HG03469 (cell line): Measurements from ENCODE around the gene DMXL1.
A peak's percentile ranks its signal among the peaks of the same experiment; 100 is the strongest.
"Not testable (repeated sequence)": the region's sequence is repeated elsewhere in the genome, so short reads cannot be mapped to it uniquely, and the experiment has no call there.

Source experiments
- ATAC-seq: cut with Tn5 transposase; IDR thresholded peaks from one replicate; pipeline ENCODE4 v1.9.1; 2021; ENCODE audit warnings: mild to moderate bottlenecking, moderate library complexity, moderate number of reproducible peaks; ENCODE audit not compliant: unreplicated experiment

Gene DMXL1

GRCh38 chr5:119067450-119067849 lies 3.4 kb upstream of the DMXL1 start:
- ATAC-seq, result no peak

DNA sequence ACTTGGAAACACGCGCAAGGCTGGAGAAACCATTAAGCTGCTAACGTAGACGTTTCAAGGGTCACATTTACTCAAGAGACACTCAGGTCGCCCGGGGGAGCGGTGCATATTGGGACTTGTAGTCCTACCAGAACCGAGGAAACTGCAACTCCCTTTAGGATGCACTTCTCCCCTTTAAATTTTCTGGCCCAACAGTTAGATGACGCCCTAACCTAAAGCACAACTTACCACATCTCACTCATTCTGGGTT lies 384 bp upstream of the DMXL1 start:
- ATAC-seq, result peak; percentile 34

DNA sequence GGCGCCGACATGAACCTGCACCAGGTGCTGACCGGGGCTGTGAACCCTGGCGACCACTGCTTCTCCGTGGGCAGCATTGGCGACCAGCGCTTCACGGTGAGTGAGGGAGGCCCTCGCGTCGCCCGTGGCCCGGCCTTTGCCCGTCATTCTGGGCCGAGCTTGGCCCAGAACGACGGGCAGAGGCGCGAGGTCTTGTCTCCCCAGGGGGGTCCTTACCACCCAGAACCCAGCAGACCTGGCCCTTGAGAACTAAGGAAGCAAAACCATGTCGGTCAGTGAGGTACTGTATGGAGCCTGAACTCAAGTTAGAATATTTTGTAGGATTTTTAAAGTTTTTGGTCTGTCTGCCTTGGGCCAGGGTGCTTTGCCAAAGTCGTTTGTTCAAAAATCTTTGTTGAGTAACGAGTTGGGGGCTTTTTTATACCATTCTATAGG lies 691 bp downstream of the DMXL1 start:
- no peak for ATAC-seq

DNA sequence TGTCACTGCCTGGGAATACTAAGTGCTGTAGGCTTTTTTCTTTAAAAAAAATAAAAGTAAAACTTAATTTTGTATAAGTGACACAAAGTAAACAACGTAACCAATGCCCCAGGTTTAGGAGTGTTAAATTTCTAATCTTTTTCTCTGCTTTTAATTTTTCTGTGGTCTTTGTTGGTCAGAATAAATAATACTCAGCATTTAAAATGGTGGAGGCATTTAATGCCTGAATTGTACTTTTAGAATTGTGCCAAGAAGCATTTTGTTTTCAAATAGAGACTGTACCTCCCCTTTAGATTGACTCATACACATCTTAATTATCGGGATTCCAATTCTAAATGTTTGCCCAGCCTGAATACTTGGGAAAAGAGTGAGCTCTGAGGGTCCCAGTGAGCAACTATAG lies 1.6 kb downstream of the DMXL1 start:
- ATAC-seq, result no peak

DNA sequence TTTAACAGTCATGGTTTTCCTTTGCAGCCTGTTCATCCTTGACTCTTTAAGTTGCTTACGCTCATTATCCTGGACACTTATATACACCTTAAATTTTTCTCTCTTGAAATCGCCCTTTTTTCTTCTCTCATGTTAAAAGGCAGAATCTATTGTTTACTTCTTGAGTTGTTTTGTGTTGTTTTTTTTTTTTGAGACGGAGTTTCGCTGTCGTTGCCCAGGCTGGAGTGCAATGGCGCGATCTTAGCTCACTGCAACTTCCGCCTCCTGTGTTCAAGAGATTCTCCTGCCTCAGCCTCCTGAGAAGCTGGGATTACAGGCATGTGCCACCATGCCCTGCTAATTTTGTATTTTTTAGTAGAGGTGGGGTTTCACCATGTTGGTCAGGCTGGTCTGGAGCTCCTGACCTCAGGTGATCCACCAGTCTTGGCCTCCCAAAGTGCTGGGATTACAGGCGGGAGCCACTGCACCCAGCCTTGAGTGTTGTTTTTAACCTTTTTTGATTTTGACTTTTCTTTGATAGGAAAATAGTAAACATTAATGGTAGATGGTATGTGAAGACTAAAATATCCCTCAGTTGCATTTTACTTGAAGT lies 3.0 kb downstream of the DMXL1 start:
- ATAC-seq, result not testable (repeated sequence)

DNA sequence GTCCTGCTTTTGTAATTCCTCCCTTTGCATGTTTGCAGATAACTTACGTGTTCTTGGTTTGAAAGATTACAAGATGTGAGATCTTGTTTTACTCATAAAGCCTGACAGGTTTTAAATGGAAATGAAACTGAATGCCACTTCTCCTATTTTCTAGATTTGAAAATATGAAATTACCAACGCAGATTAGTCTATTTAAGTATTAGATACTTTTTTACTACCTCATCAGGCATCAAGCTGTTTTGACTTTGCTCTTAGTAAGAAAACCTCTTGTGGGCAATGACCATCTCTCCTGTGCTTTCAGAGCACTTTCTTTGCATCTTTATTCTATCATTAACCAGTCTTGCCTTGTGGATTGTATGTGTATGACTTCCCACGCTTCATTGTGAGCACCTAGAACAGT lies 3.5 kb downstream of the DMXL1 start:
- peak; percentile 25 for ATAC-seq

DNA sequence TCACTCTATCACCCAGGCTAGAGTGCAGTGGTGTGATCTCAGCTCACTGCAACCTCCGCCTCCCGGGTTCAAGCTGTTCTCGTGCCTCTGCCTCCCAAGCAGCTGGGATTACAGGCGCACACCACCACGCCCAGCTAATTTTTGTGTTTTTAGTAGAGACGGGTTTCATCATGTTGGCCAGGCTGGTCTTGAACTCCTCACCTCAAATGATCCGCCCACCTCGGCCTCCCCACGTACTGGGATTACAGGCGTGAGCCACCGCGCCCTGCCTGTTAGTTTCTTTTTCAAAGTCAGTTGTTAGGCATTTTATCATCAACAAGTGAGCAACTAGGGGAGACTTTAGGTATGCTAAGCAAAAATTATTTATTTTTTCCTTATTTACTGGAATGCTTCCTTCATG lies 4.4 kb downstream of the DMXL1 start:
- not testable (repeated sequence) for ATAC-seq

- no peak for ATAC-seq
Measured at GRCh38 chr5:119076080-119076479, 5.2 kb downstream of the DMXL1 start.

- ATAC-seq, result no peak
Measured at GRCh38 chr5:119077444-119077843, 6.6 kb downstream of the DMXL1 start.

- ATAC-seq, result no peak
Measured at GRCh38 chr5:119078071-119078846, 7.4 kb downstream of the DMXL1 start.

DNA sequence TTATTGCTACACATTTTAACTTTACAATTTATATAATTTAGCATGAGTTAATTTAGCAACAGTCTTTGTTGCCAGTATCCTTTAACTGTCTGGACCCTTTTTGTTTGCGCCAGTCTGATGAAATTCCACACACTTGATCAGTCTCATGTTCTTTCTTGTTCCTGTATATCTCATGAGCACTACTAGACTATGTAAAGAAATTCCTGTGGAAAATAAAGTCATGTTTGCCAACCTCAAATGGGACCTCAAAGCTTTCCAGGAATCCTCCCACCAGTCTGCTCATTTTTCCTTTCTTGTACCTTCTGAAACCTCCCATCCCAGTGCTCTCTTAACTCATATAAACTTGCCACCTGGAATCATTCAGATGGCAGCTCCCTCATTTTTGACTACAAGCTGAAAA lies 8.0 kb downstream of the DMXL1 start:
- ATAC-seq, result no peak

DNA sequence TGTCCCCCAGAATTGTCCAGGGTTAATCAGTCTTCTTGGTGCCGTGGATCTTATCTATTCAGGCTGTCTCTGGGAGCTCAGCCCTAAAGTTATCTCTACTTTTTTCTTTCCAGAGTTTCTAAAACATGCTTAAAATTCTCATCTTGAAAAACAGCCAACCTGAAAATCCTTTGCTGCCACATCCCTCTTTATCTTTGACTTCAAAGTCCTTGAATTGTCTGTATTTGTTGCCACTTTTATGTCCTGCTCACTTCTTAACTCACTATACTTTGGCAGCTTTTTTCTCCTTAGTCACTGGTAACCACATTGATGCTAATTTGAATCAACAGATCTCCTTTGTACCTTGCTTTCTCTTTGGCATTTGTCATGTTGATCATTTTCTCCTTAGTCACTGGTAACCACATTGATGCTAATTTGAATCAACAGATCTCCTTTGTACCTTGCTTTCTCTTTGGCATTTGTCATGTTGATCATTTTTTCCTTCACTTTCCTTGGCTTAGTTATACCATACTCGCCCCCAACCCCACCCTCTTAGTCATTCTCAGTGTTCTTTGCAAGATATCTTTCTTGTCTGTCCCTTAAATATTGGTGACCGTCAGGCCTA lies 8.5 kb downstream of the DMXL1 start:
- peak; percentile 34 for ATAC-seq

DNA sequence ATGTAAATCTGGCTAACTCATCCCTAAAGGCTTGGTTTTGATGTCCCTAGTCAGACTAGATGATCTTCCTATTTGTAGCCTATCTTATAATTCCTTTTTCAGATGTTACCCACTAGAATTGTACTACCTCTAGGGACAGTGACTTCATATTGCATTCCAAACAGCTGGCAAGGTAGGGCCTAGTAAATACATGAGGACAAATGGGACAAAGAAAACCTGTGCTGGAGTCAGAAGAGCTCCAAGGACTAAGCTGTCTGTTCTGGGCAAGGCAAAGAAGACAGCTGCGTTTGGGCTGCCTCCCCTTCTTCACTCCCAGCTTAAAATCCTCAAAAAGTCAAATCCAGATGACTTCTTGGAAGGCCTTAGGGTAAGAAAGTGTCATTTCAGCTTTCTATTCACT lies 10.0 kb downstream of the DMXL1 start:
- no peak for ATAC-seq

GRCh38 chr5:119082691-119083090 lies 11.8 kb downstream of the DMXL1 start:
- no peak for ATAC-seq

- ATAC-seq, result peak; percentile 56
Measured at GRCh38 chr5:119083679-119084078, 12.8 kb downstream of the DMXL1 start.

DNA sequence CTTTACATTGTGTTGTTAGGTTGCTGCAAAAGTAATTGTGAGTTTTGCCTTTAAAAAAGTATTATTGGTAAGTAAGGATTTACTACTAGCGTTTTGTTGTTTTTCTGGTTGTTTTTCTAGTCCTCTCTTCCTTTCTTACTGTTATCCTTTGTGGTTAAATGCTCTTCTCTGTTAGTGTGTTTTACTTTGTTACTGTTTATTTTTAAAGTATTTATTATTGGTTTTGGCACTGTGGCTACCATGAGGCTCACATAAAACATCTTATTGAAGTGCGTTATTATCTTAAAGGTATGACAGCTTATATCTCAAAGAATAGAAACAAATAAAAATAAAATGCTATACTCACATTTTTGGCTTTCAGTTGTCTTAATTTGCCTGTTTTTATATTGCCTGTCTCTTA lies 17.6 kb downstream of the DMXL1 start:
- ATAC-seq, result no peak

- no peak for ATAC-seq
Measured at GRCh38 chr5:119095611-119096010, 24.7 kb downstream of the DMXL1 start.

- ATAC-seq, result no peak
Measured at GRCh38 chr5:119105971-119106370, 35.1 kb downstream of the DMXL1 start.

- no peak for ATAC-seq
Measured at GRCh38 chr5:119112151-119112550, 41.3 kb downstream of the DMXL1 start.

GRCh38 chr5:119117237-119117636 lies 46.4 kb downstream of the DMXL1 start:
- ATAC-seq, result no peak

DNA sequence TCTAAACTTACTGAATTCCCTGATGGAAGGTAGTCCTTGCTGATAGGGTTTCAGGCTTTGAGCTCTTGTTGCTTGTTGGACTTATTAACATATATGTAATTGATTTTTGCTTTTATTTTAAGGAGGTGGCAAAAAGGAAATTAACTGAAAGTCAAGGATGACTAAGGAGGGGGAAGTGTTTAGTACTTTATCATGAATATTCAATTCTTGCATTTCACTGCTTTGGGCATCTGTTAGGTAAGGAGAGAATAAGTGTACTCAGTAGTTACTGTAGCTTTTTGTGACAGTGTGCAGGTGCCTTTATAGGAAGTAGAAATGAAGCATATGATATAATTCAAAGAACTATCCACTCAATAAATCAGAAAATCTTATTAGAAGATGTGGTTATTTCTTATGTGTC lies 47.1 kb downstream of the DMXL1 start:
- ATAC-seq, result no peak

DNA sequence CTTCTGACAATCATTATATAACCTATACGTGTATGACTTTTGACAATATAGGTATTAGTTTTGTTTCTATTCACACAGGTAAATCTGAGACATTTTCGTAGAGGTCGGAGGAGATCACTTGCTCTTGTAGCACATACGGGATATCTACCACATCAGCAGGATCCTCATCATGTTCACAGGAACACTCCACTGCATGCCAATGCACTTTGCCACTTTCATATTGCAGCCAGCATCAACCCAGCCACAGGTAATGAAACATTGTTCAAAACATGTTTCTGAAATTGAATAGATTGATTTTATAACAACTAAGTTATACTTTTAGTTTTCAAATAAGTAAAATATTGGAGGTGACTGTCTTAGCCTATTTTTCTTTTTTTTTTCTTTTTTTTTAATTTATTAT lies 50.0 kb downstream of the DMXL1 start:
- ATAC-seq, result no peak

DNA sequence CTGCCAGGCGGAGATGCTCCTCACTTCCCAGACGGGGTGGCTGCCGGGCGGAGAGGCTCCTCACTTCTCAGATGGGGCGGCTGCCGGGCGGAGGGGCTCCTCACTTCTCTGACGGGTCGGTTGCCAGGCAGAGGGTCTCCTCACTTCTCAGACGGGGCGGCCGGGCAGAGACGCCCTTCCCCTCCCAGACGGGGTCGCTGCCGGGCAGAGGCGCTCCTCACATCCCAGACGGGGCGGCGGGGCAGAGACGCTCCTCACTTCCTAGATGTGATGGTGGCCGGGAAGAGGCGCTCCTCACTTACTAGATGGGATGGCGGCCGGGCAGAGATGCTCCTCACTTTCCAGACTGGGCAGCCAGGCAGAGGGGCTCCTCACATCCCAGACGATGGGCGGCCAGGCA lies 51.6 kb downstream of the DMXL1 start:
- not testable (repeated sequence) for ATAC-seq
